GM21576 (cell line): Measurements from ENCODE around the gene PCP4.

Experiments used
- ATAC-seq: cut with Tn5 transposase; IDR thresholded peaks from one replicate; pipeline ENCODE4 v1.9.1; 2021; ENCODE audit warnings: mild to moderate bottlenecking, moderate library complexity; ENCODE audit not compliant: unreplicated experiment

PCP4 gene

DNA sequence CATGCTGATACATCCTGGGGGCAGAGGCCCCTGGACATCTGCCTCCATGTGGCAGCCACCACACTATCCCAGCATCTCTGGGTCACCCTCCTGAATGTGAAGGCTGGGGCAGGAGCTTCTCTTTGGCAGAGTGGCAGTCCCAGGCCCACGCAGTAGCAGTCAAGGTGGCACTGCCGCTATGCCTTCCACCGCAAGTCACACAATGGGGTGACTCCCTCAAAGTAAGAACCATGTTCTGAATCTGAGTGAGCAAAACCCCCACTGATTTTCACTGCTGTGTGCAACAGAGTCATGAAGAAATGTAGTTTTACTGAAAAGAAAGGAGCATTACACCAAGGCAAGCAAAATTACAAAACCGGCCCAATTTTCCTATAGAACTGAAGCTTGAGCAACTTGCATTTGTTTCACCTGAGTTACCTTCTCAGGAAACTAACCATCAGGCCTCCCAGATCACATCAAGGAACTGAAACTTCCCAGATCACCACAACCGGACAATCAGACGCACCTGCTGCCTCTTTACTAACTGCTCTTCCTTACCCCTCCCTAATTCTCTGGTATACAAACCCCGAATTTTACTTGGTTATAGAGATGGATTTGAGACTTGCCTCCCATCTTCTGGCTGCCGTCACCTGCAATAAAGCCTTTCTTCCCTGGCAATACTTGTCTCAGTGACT, 102.6 kb downstream of the PCP4 start:
- no peak for ATAC-seq

- ATAC-seq: no peak
Observed at GRCh38 chr21:39971956-39972355, 104.7 kb downstream of the PCP4 start.

- ATAC-seq: no peak
Observed at GRCh38 chr21:39972471-39972870, 105.2 kb downstream of the PCP4 start.

DNA sequence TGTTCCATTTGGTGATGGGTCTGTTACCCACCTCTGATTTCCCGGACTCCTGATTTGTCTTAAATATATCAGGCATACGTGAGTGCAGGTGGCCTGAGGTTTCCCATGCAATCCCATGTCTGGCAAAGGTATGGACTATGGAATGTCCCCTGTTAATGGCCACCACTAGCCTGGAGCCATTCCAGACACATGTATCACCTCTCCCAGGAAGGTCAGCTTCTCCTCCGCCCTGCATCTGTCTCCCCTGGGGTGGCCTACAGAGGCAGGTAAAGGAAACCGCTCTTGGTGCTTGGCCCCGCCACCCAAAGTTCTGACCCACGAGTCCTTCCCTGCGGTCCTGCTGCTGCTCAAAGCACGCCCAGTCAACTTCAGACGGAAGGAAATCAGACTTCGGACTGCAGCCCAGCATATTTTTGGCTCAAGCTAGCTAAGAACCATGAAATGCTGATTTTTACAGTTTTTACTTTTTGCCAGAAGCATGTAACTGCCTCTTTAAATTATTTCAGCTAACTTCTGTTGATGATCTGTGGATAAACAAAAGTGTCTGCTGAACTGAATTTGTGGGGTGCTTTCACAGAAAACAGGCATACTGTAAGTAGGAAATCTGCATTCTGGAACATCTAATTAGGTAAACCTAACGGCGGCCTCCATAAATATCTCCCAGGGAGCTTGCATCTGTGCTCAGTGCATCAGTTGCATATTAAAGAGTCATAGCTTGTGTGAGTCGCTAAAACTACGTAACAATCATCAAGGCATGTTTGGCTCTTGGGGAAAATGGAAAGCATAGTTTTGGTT, 105.9 kb downstream of the PCP4 start:
- ATAC-seq: no peak

- no peak for ATAC-seq
Observed at GRCh38 chr21:39976800-39977199, 109.6 kb downstream of the PCP4 start.
